Neutrophil (primary cell): ENCODE data around the gene CKS1B.

Experiments
- H3K27ac ChIP-seq: fragments of 200-600 bp; sonication (generic); 2 replicates; pipeline ENCODE4 v1.5.1; 2016; ENCODE audit warnings: mild to moderate bottlenecking, moderate library complexity
- H3K27me3 ChIP-seq: fragments of 200-600 bp; sonication (generic); 2 replicates; pipeline ENCODE4 v1.6.0; 2016; ENCODE audit warnings: mild to moderate bottlenecking
- H3K36me3 ChIP-seq: fragments of 200-600 bp; sonication (generic); 2 replicates; pipeline ENCODE4 v1.5.1; 2017
- H3K4me1 ChIP-seq, 2 experiments: fragments of 200-600 bp in 1 of 2; sonication (generic) in 1 of 2; 1 replicate in 1 of 2; 2 replicates in 1 of 2; pipeline versions ENCODE4 v1.5.1 to v1.6.1; 2013 to 2016; ENCODE audit warnings: low read depth in 1 of 2, low read length in 1 of 2, mild to moderate bottlenecking in 1 of 2, moderate library complexity in 1 of 2; ENCODE audit not compliant: control insufficient read depth in 1 of 2, insufficient read depth in 1 of 2
- H3K4me3 ChIP-seq, 2 experiments: fragments of 200-600 bp in 1 of 2; sonication (generic) in 1 of 2; 1 replicate in 1 of 2; 2 replicates in 1 of 2; pipeline ENCODE4 v1.5.1; 2013 to 2016; ENCODE audit warnings: low read depth in 1 of 2, low read length in 1 of 2, mild to moderate bottlenecking in 1 of 2, moderate library complexity in 1 of 2
- H3K9me3 ChIP-seq: fragments of 200-600 bp; sonication (generic); 2 replicates; pipeline ENCODE4 v1.5.1; 2016
- TF ChIP-seq, protein P1 (sequence below): fragments of 200-600 bp; sonication (generic); IDR thresholded peaks from 2 replicates; pipeline ENCODE4 v1.5.1; 2016; ENCODE audit warnings: antibody characterized with exemption

CKS1B gene

DNA sequence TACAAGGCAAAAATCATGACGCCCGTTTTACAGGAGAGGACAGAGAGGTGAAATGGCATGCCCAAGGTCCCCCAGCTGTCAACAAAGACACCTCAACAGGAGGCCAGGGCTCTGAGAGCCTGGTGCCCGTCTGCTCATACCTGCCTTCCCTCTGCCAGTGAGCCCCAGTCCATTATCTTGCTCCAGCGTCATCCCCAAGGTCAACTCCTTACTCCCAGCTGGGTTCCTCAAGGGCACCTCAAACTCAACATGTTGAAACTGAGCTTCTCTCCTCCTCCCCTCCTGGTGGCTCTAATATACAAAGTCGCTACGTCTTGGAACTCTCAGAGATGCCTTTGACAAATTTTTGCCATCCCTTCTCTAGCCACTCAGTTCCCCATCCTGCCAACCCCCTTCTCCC lies 21.8 kb upstream of the CKS1B start:
- Histone ChIP-seq H3K4me1 (peaks cover 43 to 53% of the 10 kb centered on the region in 2 experiments), H3K27me3 (no peaks in the 10 kb centered on the region), H3K36me3 (peaks cover 40% of the 10 kb centered on the region), H3K9me3 (no peaks in the 10 kb centered on the region), H3K27ac (no peak overlapping the region), H3K4me3 (no peak overlapping the region)
- TF ChIP-seq, protein P1, sequence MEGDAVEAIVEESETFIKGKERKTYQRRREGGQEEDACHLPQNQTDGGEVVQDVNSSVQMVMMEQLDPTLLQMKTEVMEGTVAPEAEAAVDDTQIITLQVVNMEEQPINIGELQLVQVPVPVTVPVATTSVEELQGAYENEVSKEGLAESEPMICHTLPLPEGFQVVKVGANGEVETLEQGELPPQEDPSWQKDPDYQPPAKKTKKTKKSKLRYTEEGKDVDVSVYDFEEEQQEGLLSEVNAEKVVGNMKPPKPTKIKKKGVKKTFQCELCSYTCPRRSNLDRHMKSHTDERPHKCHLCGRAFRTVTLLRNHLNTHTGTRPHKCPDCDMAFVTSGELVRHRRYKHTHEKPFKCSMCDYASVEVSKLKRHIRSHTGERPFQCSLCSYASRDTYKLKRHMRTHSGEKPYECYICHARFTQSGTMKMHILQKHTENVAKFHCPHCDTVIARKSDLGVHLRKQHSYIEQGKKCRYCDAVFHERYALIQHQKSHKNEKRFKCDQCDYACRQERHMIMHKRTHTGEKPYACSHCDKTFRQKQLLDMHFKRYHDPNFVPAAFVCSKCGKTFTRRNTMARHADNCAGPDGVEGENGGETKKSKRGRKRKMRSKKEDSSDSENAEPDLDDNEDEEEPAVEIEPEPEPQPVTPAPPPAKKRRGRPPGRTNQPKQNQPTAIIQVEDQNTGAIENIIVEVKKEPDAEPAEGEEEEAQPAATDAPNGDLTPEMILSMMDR = no peak

DNA sequence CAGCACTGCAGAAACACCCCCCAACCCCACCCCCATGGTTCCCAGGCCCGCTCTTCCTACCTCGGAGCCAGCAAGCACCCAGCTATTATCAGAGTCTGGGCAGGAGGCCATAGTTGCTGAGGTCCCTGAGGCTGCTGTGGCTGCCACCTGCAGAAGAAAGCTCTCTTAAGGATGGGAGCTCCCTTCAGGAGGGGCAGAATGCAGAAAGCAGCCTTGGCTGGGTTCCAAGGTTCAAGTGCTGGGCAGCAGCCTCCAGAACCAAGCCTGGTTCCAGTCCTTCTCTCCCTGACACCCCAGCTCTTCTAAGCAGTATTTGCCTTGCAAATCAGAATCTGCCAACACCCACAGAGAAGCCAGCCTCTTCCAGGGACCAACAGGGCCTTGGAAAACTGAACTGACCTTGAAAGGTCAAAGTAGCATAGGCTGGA lies 20.9 kb upstream of the CKS1B start:
- H3K4me3 ChIP-seq = no peak overlapping the region
- peaks cover 43 to 53% of the 10 kb centered on the region in 2 experiments for H3K4me1 ChIP-seq
- TF ChIP-seq, protein P1 = no peak
- no peaks in the 10 kb centered on the region for H3K27me3 ChIP-seq
- peaks cover 34% of the 10 kb centered on the region for H3K36me3 ChIP-seq
- H3K9me3 ChIP-seq = no peaks in the 10 kb centered on the region
- peak overlapping the region; percentile 95 for H3K27ac ChIP-seq

DNA sequence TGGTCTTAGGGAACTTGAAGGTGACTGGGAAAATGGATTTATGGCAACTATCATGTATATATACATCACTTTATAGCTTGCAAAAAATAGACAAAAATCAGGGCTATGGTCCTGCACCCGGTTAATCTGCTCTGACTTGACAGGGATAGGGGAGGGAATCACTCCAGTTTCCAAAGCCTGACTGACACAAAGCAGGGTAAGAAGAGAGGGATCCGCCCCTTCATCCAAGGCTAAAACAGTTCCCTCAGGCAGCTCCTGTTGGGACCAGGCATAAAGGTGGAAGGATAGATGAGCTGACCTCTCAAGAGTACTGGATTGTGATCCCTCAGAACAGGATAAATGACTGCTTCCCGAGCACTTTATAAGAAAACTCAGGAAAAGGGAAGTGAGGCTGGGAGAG lies 19.9 kb upstream of the CKS1B start:
- H3K36me3 ChIP-seq = peaks cover 33% of the 10 kb centered on the region
- TF ChIP-seq, protein P1 = no peak
- peaks cover 43 to 53% of the 10 kb centered on the region in 2 experiments for H3K4me1 ChIP-seq
- H3K9me3 ChIP-seq = no peaks in the 10 kb centered on the region
- H3K27ac ChIP-seq = peak overlapping the region; percentile 95
- no peaks in the 10 kb centered on the region for H3K27me3 ChIP-seq
- peak overlapping the region; percentile 78 to 83 for H3K4me3 ChIP-seq

DNA sequence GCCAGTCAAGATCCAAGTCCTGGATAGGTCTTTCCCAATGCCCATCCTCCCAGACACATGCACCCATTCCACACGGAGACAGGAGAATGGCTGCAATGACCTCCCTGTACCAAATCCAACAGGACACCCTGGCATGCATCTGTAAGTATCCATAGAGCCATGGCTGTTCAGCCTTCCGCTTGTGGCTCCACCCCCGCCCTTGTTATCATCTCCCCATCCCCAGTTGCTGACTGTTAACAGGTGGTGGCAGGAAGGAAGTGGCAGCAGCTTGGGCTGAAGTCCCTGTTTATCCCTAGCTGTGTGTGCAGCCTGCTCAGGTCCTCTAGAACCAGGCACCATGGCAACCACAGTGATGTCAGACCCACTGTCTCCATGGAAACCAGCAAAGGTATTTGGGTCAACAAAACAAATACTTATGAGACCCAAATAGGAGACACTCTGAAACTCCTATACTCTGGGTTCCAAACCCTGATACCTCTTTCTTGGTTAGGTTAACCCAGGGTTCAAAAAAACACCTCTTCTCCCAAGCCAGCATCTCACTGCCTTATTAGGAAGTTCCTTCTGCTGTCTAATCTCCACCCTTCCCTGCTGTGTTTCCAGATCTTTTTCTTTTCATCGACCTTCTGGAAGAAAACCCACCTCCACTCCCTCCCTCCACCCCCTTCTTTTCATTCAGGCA lies 19.3 kb upstream of the CKS1B start:
- Histone ChIP-seq H3K27ac (peak overlapping the region; percentile 95), H3K4me1 (peaks cover 45 to 54% of the 10 kb centered on the region in 2 experiments), H3K27me3 (no peaks in the 10 kb centered on the region), H3K9me3 (no peaks in the 10 kb centered on the region), H3K36me3 (peaks cover 28% of the 10 kb centered on the region), H3K4me3 (peak overlapping the region; percentile 78 to 83)
- TF ChIP-seq, protein P1 = no peak

DNA sequence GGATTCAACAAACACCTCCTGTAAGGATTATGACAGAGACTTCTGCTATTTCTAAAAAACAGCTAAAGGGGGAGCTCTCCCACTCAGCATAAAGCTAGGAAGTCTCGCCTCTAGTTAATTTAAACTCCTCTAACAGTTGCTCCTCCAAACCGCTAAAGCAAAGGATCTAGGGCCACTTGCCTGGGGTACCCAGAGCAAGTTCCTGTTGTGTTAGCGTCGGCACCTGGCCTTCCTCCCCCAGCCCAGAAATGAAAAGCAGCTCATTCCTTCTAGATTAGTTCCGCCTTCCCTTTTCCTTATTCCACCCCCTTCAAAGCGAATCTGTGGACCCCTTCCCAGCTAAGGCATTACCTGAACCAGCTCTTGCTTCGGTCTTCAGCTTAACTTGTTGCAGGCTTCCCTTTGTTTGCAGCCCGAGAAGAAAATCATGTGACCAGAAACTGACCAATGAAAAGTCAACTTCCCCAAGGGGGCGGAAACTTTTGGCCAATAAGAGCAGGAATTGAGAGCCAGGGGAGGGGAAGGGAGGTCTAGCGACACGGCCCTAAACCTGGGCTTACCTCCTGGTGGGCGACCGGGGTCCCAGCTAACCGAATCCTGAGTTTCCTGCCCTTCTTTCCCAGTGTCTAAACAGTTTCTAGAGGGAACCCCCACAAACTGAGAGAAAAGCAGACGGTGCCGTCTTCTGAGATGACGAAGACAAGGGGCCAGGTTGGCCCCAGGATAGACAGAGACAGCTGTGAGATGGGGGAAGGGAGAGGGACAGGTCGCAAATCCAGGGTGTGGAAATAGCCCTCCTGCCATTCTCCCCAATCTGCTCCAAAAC lies 18.6 kb upstream of the CKS1B start, which contains the start of gene PBXIP1:
Gene PBXIP1 (minus strand): TSS at position 382 of the 826 bp plus-strand sequence. CDS start 2,378 bp downstream, outside the sequence.
- Histone ChIP-seq H3K4me1 (peaks cover 53 to 62% of the 10 kb centered on the region in 2 experiments), H3K9me3 (no peaks in the 10 kb centered on the region), H3K4me3 (peak within 1 kb of the TSS; percentile 78 to 83), H3K36me3 (peaks cover 21% of the 10 kb centered on the region), H3K27ac (peak within 1 kb of the TSS; percentile 95), H3K27me3 (no peaks in the 10 kb centered on the region)
- TF ChIP-seq, protein P1 = peak; percentile 14
